Activated CD4-positive, alpha-beta T cell treated with anti-CD3 and anti-CD28 coated beads, Interleukin-2, amount 50 U/mL, for 48 hours (primary cell): ENCODE data around the gene USH1C.

Experiments used
- DNase-seq, 2 experiments: peaks; one replicate each; pipeline ENCODE4 v3.0.0-alpha.2; 2020

USH1C gene

GRCh38 chr11:17521106-17521900, 22.9 kb downstream of the USH1C start:
- DNase-seq: no peak

- no peak for DNase-seq
Observed at GRCh38 chr11:17519061-17519885, 24.9 kb downstream of the USH1C start.

- no peak for DNase-seq
Observed at GRCh38 chr11:17518366-17518765, 25.9 kb downstream of the USH1C start.

- no peak for DNase-seq
Observed at GRCh38 chr11:17517186-17517585, 27.0 kb downstream of the USH1C start.

GRCh38 chr11:17516551-17517150, 27.6 kb downstream of the USH1C start:
- no peak for DNase-seq

GRCh38 chr11:17515443-17516176, 28.6 kb downstream of the USH1C start:
- no peak for DNase-seq

GRCh38 chr11:17514476-17514875, 29.7 kb downstream of the USH1C start:
- no peak for DNase-seq

- no peak for DNase-seq
Observed at GRCh38 chr11:17513853-17514252, 30.4 kb downstream of the USH1C start.

GRCh38 chr11:17512101-17512500, 32.1 kb downstream of the USH1C start:
- DNase-seq: no peak

GRCh38 chr11:17511571-17511970, 32.6 kb downstream of the USH1C start:
- no peak for DNase-seq

- no peak for DNase-seq
Observed at GRCh38 chr11:17510507-17511206, 33.6 kb downstream of the USH1C start.

- DNase-seq: no peak
Observed at GRCh38 chr11:17508791-17509190, 35.4 kb downstream of the USH1C start.

- DNase-seq: no peak
Observed at GRCh38 chr11:17508306-17508705, 35.9 kb downstream of the USH1C start.

GRCh38 chr11:17507773-17508172, 36.4 kb downstream of the USH1C start:
- DNase-seq: no peak

- no peak for DNase-seq
Observed at GRCh38 chr11:17506942-17507341, 37.3 kb downstream of the USH1C start.

GRCh38 chr11:17506314-17506713, 37.9 kb downstream of the USH1C start:
- DNase-seq: no peak

- DNase-seq: no peak
Observed at GRCh38 chr11:17505146-17505545, 39.1 kb downstream of the USH1C start.

GRCh38 chr11:17504330-17505107, 39.7 kb downstream of the USH1C start:
- DNase-seq: peak; percentile 84 to 85

GRCh38 chr11:17502630-17503029, 41.6 kb downstream of the USH1C start:
- no peak for DNase-seq

GRCh38 chr11:17500673-17501072, 43.5 kb downstream of the USH1C start:
- DNase-seq: no peak

- no peak for DNase-seq
Observed at GRCh38 chr11:17498475-17498874, 45.7 kb downstream of the USH1C start.

GRCh38 chr11:17498058-17498457, 46.2 kb downstream of the USH1C start:
- DNase-seq: no peak
